ENCODE measurements around the gene DMBT1.
"Not testable (repeated sequence)": the region's sequence is repeated elsewhere in the genome, so short reads cannot be mapped to it uniquely, and the experiment has no call there.

Gene DMBT1

GRCh38 chr10:122588381-122588780 lies 27.8 kb downstream of the DMBT1 start:
- DNase-seq, result no peak

- no peak for DNase-seq
These were observed 29.6 kb downstream of the DMBT1 start for GRCh38 chr10:122590153-122590552.

- no peak for DNase-seq
These were observed 31.2 kb downstream of the DMBT1 start for GRCh38 chr10:122591736-122592135.

GRCh38 chr10:122592161-122592560 lies 31.6 kb downstream of the DMBT1 start:
- DNase-seq, result no peak

- DNase-seq, result no peak
These were observed 57.1 kb downstream of the DMBT1 start for GRCh38 chr10:122617476-122618270.

- no peak for DNase-seq
These were observed 58.1 kb downstream of the DMBT1 start for GRCh38 chr10:122618461-122619165.

GRCh38 chr10:122620961-122621360 lies 60.4 kb downstream of the DMBT1 start:
- DNase-seq, result not testable (repeated sequence)

GRCh38 chr10:122624546-122624945 lies 64.0 kb downstream of the DMBT1 start:
- DNase-seq, result no peak

GRCh38 chr10:122630526-122630925 lies 70.0 kb downstream of the DMBT1 start:
- no peak for DNase-seq

- no peak for DNase-seq
These were observed 71.5 kb downstream of the DMBT1 start for GRCh38 chr10:122632031-122632430.

GRCh38 chr10:122632576-122632975 lies 72.0 kb downstream of the DMBT1 start:
- no peak for DNase-seq

GRCh38 chr10:122636953-122637352 lies 76.4 kb downstream of the DMBT1 start:
- no peak for DNase-seq

GRCh38 chr10:122637376-122637775 lies 76.8 kb downstream of the DMBT1 start:
- no peak for DNase-seq

- no peak for DNase-seq
These were observed 77.6 kb downstream of the DMBT1 start for GRCh38 chr10:122638106-122638505.

- DNase-seq, result no peak
These were observed 79.2 kb downstream of the DMBT1 start for GRCh38 chr10:122639801-122640200.

- no peak for DNase-seq
These were observed 80.4 kb downstream of the DMBT1 start for GRCh38 chr10:122640921-122641320.

- no peak for DNase-seq
These were observed 82.4 kb downstream of the DMBT1 start for GRCh38 chr10:122642726-122643605.

GRCh38 chr10:122643931-122644534 lies 83.5 kb downstream of the DMBT1 start:
- DNase-seq, result no peak

GRCh38 chr10:122646511-122647382 lies 86.2 kb downstream of the DMBT1 start:
- DNase-seq, result no peak

- no peak for DNase-seq
These were observed 86.9 kb downstream of the DMBT1 start for GRCh38 chr10:122647383-122647968.

Data from stimulated activated CD4-positive, alpha-beta T cell treated with anti-CD3 and anti-CD28 coated beads, Interleukin-2, amount 100 ng/mL, for 48 hours (primary cell).